ENCODE results near the gene SOWAHB. TPM values are rescaled to one million over a fixed set of nuclear protein-coding genes. Genes with fewer than 3 reads are reported as not detected.
A peak's percentile ranks its signal among the peaks of the same experiment; 100 is the strongest.
"Not testable (repeated sequence)": the region's sequence is repeated elsewhere in the genome, so short reads cannot be mapped to it uniquely, and the experiment has no call there.

The SOWAHB gene
- total and polyA plus RNA-seq, 2 donors (not counting 1 experiment from before 2014, with no cell fraction given): 0.07 to 0.17 TPM

GRCh38 chr4:76882630-76883029 lies 15.3 kb downstream of the SOWAHB start:
- no peak for TF ChIP-seq EZH2 (IDR thresholded peaks at IDR 0.05; ENCODE audit: low read length, missing control alignments)
- no peak for TF ChIP-seq CTCF (conservative IDR thresholded peaks at IDR 0.05 in 1 of 2, IDR thresholded peaks at IDR 0.05 in 1 of 2; ENCODE audit: low read depth in 1 of 2, low read length in 2 of 2)
- no peak overlapping the region for H2AFZ ChIP-seq (ENCODE audit: low read length)
- peaks cover 3% of the 10 kb centered on the region for H3K4me1 ChIP-seq (ENCODE audit: control insufficient read depth, extremely low read depth, insufficient read depth, low read length)
- no peak overlapping the region for H3K27ac ChIP-seq (ENCODE audit: insufficient read depth, low read length)
- no peaks in the 10 kb centered on the region for H3K9me3 ChIP-seq (ENCODE audit: control insufficient read depth, insufficient read depth, low read depth, low read length)
- DNase-seq (ENCODE audit: low read depth in 2 of 2): no peak
- no peak overlapping the region for H3K4me2 ChIP-seq (ENCODE audit: extremely low read depth, insufficient read depth, low read length)
- no peaks in the 10 kb centered on the region for H4K20me1 ChIP-seq (ENCODE audit: control insufficient read depth, extremely low read depth, insufficient read depth, low read length)
- no peaks in the 10 kb centered on the region for H3K36me3 ChIP-seq (ENCODE audit: control insufficient read depth, insufficient read depth, low read length)
- no peak overlapping the region for H3K4me3 ChIP-seq (replicated peaks in 1 of 4; ENCODE audit: control extremely low read depth in 1 of 4, insufficient read depth in 1 of 4, low read depth in 3 of 4, low read length in 4 of 4)
- no peaks in the 10 kb centered on the region for H3K79me2 ChIP-seq (ENCODE audit: control insufficient read depth, insufficient read depth, low read length)
- H3K9ac ChIP-seq (ENCODE audit: insufficient read depth, low read length): no peak overlapping the region
- no peaks in the 10 kb centered on the region for H3K27me3 ChIP-seq (ENCODE audit: control insufficient read depth, insufficient read depth, low read length)

- no peak for DNase-seq (ENCODE audit: low read depth in 2 of 2)
- no peaks in the 10 kb centered on the region for H4K20me1 ChIP-seq (ENCODE audit: control insufficient read depth, extremely low read depth, insufficient read depth, low read length)
- no peaks in the 10 kb centered on the region for H3K27me3 ChIP-seq (ENCODE audit: control insufficient read depth, insufficient read depth, low read length)
- peaks cover 3% of the 10 kb centered on the region for H3K4me1 ChIP-seq (ENCODE audit: control insufficient read depth, extremely low read depth, insufficient read depth, low read length)
- H3K27ac ChIP-seq (ENCODE audit: insufficient read depth, low read length): no peak overlapping the region
- H3K4me2 ChIP-seq (ENCODE audit: extremely low read depth, insufficient read depth, low read length): no peak overlapping the region
- no peak overlapping the region for H2AFZ ChIP-seq (ENCODE audit: low read length)
- no peaks in the 10 kb centered on the region for H3K9me3 ChIP-seq (ENCODE audit: control insufficient read depth, insufficient read depth, low read depth, low read length)
- no peaks in the 10 kb centered on the region for H3K79me2 ChIP-seq (ENCODE audit: control insufficient read depth, insufficient read depth, low read length)
- H3K36me3 ChIP-seq (ENCODE audit: control insufficient read depth, insufficient read depth, low read length): no peaks in the 10 kb centered on the region
- no peak overlapping the region for H3K4me3 ChIP-seq (replicated peaks in 1 of 4; ENCODE audit: control extremely low read depth in 1 of 4, insufficient read depth in 1 of 4, low read depth in 3 of 4, low read length in 4 of 4)
- no peak overlapping the region for H3K9ac ChIP-seq (ENCODE audit: insufficient read depth, low read length)
- TF ChIP-seq CTCF (conservative IDR thresholded peaks at IDR 0.05 in 1 of 2, IDR thresholded peaks at IDR 0.05 in 1 of 2; ENCODE audit: low read depth in 1 of 2, low read length in 2 of 2): no peak
- no peak for TF ChIP-seq EZH2 (IDR thresholded peaks at IDR 0.05; ENCODE audit: low read length, missing control alignments)
These were observed 16.6 kb downstream of the SOWAHB start for GRCh38 chr4:76881375-76881774.

GRCh38 chr4:76879731-76880364 lies 18.1 kb downstream of the SOWAHB start:
- Histone ChIP-seq H2AFZ (ENCODE audit: low read length) (no peak overlapping the region), H3K4me1 (ENCODE audit: control insufficient read depth, extremely low read depth, insufficient read depth, low read length) (peaks cover 3% of the 10 kb centered on the region), H4K20me1 (ENCODE audit: control insufficient read depth, extremely low read depth, insufficient read depth, low read length) (no peaks in the 10 kb centered on the region), H3K36me3 (ENCODE audit: control insufficient read depth, insufficient read depth, low read length) (no peaks in the 10 kb centered on the region), H3K27ac (ENCODE audit: insufficient read depth, low read length) (peak overlapping the region; percentile 23), H3K4me2 (ENCODE audit: extremely low read depth, insufficient read depth, low read length) (no peak overlapping the region), H3K9me3 (ENCODE audit: control insufficient read depth, insufficient read depth, low read depth, low read length) (no peaks in the 10 kb centered on the region), H3K79me2 (ENCODE audit: control insufficient read depth, insufficient read depth, low read length) (no peaks in the 10 kb centered on the region), H3K27me3 (ENCODE audit: control insufficient read depth, insufficient read depth, low read length) (no peaks in the 10 kb centered on the region), H3K9ac (ENCODE audit: insufficient read depth, low read length) (no peak overlapping the region), H3K4me3 (replicated peaks in 1 of 4; ENCODE audit: control extremely low read depth in 1 of 4, insufficient read depth in 1 of 4, low read depth in 3 of 4, low read length in 4 of 4) (no peak overlapping the region)
- TF ChIP-seq EZH2 (IDR thresholded peaks at IDR 0.05; ENCODE audit: low read length, missing control alignments) (no peak), CTCF (conservative IDR thresholded peaks at IDR 0.05 in 1 of 2, IDR thresholded peaks at IDR 0.05 in 1 of 2; ENCODE audit: low read depth in 1 of 2, low read length in 2 of 2) (no peak)
- peak; percentile 46 to 75 for DNase-seq (ENCODE audit: low read depth in 2 of 2)

DNA sequence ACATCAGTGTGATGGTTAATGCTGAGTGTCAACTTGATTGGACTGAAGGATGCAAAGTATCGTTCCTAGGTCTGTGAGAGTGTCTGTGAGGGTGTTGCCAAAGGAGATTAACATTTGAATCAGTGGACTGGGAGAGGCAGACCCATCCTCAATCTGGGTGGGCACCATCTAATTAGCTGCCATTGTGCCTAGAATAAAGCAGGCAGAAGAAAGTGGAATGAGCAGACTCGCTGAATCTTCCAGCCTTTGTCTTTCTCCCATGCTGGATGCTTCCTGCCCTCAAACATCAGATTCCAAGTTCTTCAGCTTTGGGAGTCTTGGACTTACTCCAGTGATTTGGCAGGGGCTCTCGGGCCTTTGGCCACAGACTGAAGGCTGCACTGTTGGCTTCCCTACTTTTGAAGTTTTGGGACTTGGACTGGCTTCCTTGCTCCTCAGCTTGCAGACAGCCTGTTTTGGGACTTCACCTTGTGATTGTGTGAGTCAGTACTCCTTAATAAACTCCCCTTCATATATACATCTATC lies 19.2 kb downstream of the SOWAHB start:
- H3K4me2 ChIP-seq (ENCODE audit: extremely low read depth, insufficient read depth, low read length); H3K9me3 ChIP-seq (ENCODE audit: control insufficient read depth, insufficient read depth, low read depth, low read length); H3K4me3 ChIP-seq (replicated peaks in 1 of 4; ENCODE audit: control extremely low read depth in 1 of 4, insufficient read depth in 1 of 4, low read depth in 3 of 4, low read length in 4 of 4); H3K9ac ChIP-seq (ENCODE audit: insufficient read depth, low read length); H3K27ac ChIP-seq (ENCODE audit: insufficient read depth, low read length); H3K79me2 ChIP-seq (ENCODE audit: control insufficient read depth, insufficient read depth, low read length); H3K27me3 ChIP-seq (ENCODE audit: control insufficient read depth, insufficient read depth, low read length); H3K4me1 ChIP-seq (ENCODE audit: control insufficient read depth, extremely low read depth, insufficient read depth, low read length); H3K36me3 ChIP-seq (ENCODE audit: control insufficient read depth, insufficient read depth, low read length); H4K20me1 ChIP-seq (ENCODE audit: control insufficient read depth, extremely low read depth, insufficient read depth, low read length); DNase-seq (ENCODE audit: low read depth in 2 of 2); H2AFZ ChIP-seq (ENCODE audit: low read length): not testable (repeated sequence)
